GM12878 (cell line): ENCODE data around the gene SYF2. TPM values are rescaled to one million over a fixed set of nuclear protein-coding genes. Genes with fewer than 3 reads are reported as not detected.

Experiments used
- ATAC-seq: fragments of 200-7000 bp; cut with Tn5 transposase; 3 replicates; pipeline ENCODE4 v1.9.1; 2020; ENCODE audit warnings: mild to moderate bottlenecking, moderate library complexity
- BruUV-seq: library from RNA; stranded (reverse); fragments of 400-500 nt; replicated peaks from 2 replicates; lab custom pipeline; 2021; lab: Mats Ljungman, UMichigan
- CTCF ChIA-PET: fragments of 300-600 bp; sonication (Branson Sonifier 250); formaldehyde crosslinking; extraction: SDS; loops from one replicate; lab custom pipeline; 2021; ENCODE audit warnings: inconsistent platforms; lab: Yijun Ruan, JAX
- POLR2A ChIA-PET: fragments of 350-600 bp; formaldehyde crosslinking; extraction: SDS; loops from one replicate; lab custom pipeline; 2021; ENCODE audit warnings: inconsistent platforms; lab: Charles Lee
- RAD21 ChIA-PET: fragments of 300-600 bp; sonication (Branson Sonifier 250); formaldehyde crosslinking; loops from one replicate; lab custom pipeline; 2023; ENCODE audit warnings: antibody characterized with exemption; ENCODE audit not compliant: unreplicated experiment; lab: Charles Lee
- SMC1A ChIA-PET: fragments of 300-600 bp; sonication (Branson Sonifier 250); formaldehyde crosslinking; loops from one replicate; lab custom pipeline; 2023; ENCODE audit not compliant: unreplicated experiment, uncharacterized antibody; lab: Charles Lee
- DNase-seq: peaks from one replicate; pipeline ENCODE4 v3.0.0-alpha.2; 2011; ENCODE audit warnings: low read depth, low spot score
- FAIRE-seq: peaks from 3 replicates; lab custom pipeline; 2011; peaks lifted over from hg19 to GRCh38; lab: Jason Lieb, UNC
- H2AFZ ChIP-seq: 2 replicates; pipeline ENCODE4 v1.6.0; 2011; ENCODE audit warnings: low read depth, low read length, control low read depth; ENCODE audit not compliant: control insufficient read depth
- H3K27ac ChIP-seq: 2 replicates; pipeline ENCODE4 v1.5.1; 2011; ENCODE audit warnings: control low read depth; ENCODE audit not compliant: control insufficient read depth, insufficient read depth
- H3K27me3 ChIP-seq, 2 experiments: replicated peaks in 1 of 2; 2 replicates each; pipeline versions ENCODE4 v1.6.0 to v1.6.1; 2011; ENCODE audit warnings: low read length in 1 of 2; ENCODE audit not compliant: control insufficient read depth in 2 of 2, insufficient read depth in 2 of 2
- H3K36me3 ChIP-seq, 2 experiments: 2 replicates each; pipeline ENCODE4 v1.5.1; 2011; ENCODE audit warnings: low read length in 1 of 2; ENCODE audit not compliant: control insufficient read depth in 2 of 2, insufficient read depth in 2 of 2
- H3K4me1 ChIP-seq: 2 replicates; pipeline ENCODE4 v1.6.1; 2011; ENCODE audit warnings: mild to moderate bottlenecking, low read length, moderate library complexity, mixed read lengths; ENCODE audit not compliant: control insufficient read depth, insufficient read depth
- H3K4me2 ChIP-seq: 2 replicates; pipeline ENCODE4 v1.6.0; 2011; ENCODE audit warnings: control low read depth; ENCODE audit not compliant: control insufficient read depth, insufficient read depth
- H3K4me3 ChIP-seq: fragments of 200-600 bp; sonication (generic); 2 replicates; pipeline ENCODE4 v1.5.1; 2016
- H3K79me2 ChIP-seq: 2 replicates; pipeline ENCODE4 v1.6.0; 2011; ENCODE audit warnings: low read length; ENCODE audit not compliant: control insufficient read depth, insufficient read depth
- H3K9ac ChIP-seq: 2 replicates; pipeline ENCODE4 v1.8.0; 2011; ENCODE audit warnings: low read length, control low read depth, mixed read lengths; ENCODE audit not compliant: control insufficient read depth, insufficient read depth
- H3K9me3 ChIP-seq: replicated peaks from 3 replicates; pipeline ENCODE4 v1.5.1; 2011; ENCODE audit warnings: mild to moderate bottlenecking, low read length; ENCODE audit not compliant: control insufficient read depth, insufficient read depth
- H4K20me1 ChIP-seq: 2 replicates; pipeline ENCODE4 v1.6.0; 2011; ENCODE audit not compliant: control insufficient read depth, insufficient read depth
- CBFB ChIP-seq: IDR thresholded peaks from 2 replicates; pipeline ENCODE4 v1.6.1; 2016; ENCODE audit warnings: antibody characterized with exemption, low read depth
- MTA3 ChIP-seq: IDR thresholded peaks from 2 replicates; pipeline ENCODE4 v1.6.1; 2012; ENCODE audit warnings: low read length, inconsistent platforms, borderline replicate concordance
- NR2C2 ChIP-seq: IDR thresholded peaks from 2 replicates; pipeline ENCODE4 v1.6.1; 2011; ENCODE audit warnings: borderline replicate concordance, low read depth; ENCODE audit not compliant: control insufficient read depth, insufficient read length
- PAX8 ChIP-seq: fragments of 450-650 bp; IDR thresholded peaks from 2 replicates; pipeline ENCODE4 v1.6.1; 2017; ENCODE audit warnings: mild to moderate bottlenecking, moderate library complexity
- RCOR1 ChIP-seq: conservative IDR thresholded peaks from 2 replicates; pipeline ENCODE4 v1.6.1; 2012; ENCODE audit warnings: low read depth, low read length, improper control_type of control experiment
- RELA ChIP-seq: fragments of 450-650 bp; IDR thresholded peaks from 2 replicates; pipeline ENCODE4 v1.8.0; 2014; ENCODE audit warnings: borderline replicate concordance; ENCODE audit not compliant: partially characterized antibody
- SMAD5 ChIP-seq: IDR thresholded peaks from 2 replicates; pipeline ENCODE4 v1.6.1; 2016; ENCODE audit warnings: antibody characterized with exemption, low read depth
- SMC3 ChIP-seq: IDR thresholded peaks from 2 replicates; pipeline ENCODE4 v1.6.1; 2011; ENCODE audit warnings: low read length, improper control_type of control experiment, borderline replicate concordance
- ZZZ3 ChIP-seq: IDR thresholded peaks from 2 replicates; pipeline ENCODE4 v1.6.1; 2011; ENCODE audit warnings: low read depth; ENCODE audit not compliant: control insufficient read depth, insufficient read length
- WGBS: methylation state at CpG from one replicate; pipeline ENCODE4 v1.1.6; 2016; ENCODE audit warnings: low lambda C conversion rate; ENCODE audit not compliant: insufficient replicate concordance, insufficient coverage; ENCODE audit errors: missing lambda C conversion rate; 5-methylcytosine and 5-hydroxymethylcytosine counted together
- in situ Hi-C: fragments of 300-500 bp; cut with MboI; formaldehyde crosslinking; loops from 9 replicates; pipeline ENCODE4 v1.14.3; 2018; ENCODE audit warnings: mixed read lengths
- intact Hi-C: fragments of 100-400 bp; cut with micrococcal nuclease; formaldehyde crosslinking; loops from one replicate; pipeline ENCODE4 v1.14.2; 2022; ENCODE audit not compliant: unreplicated experiment
- polyA plus RNA-seq, 11 experiments: library from polyadenylated mRNA; depleted of rRNA in 4 of 11; unstranded in 6 of 11; stranded (reverse) in 5 of 11; fragments of >200 nt; fragmentation: Nextera tagmentation in 4 of 11; fragmentation: Illumina TruSeq in 1 of 11; extraction: Ambion mirVana in 4 of 11; extraction: Trizol in 1 of 11; gene quantifications; 1 replicate in 1 of 11; 2 replicates in 10 of 11; pipeline versions ENCODE4 v1.2.1 to v1.2.3, GENCODE V29; 2011 to 2016; ENCODE audit warnings: inconsistent platforms in 2 of 11, missing spikeins in 2 of 11, low read depth in 1 of 11
- total RNA-seq, 4 experiments: library from RNA; depleted of rRNA in 3 of 4; stranded (reverse); fragments of >200 nt in 3 of 4; fragmentation: Illumina TruSeq in 1 of 4; extraction: Trizol in 1 of 4; gene quantifications; 2 replicates each; pipeline versions ENCODE4 v1.2.1 to v1.2.3, GENCODE V29; 2013 to 2021

Gene SYF2
- total and polyA plus RNA-seq, 10 of the 15 experiments (the other 5 are each of a cell fraction or from before 2014, with no cell fraction given), result 20.3 to 70.5 (median 35.3) TPM

GRCh38 chr1:25185409-25186160 is 46.7 kb downstream of the SYF2 start:
- Histone ChIP-seq H3K9ac (no peak overlapping the region), H4K20me1 (no peaks in the 10 kb centered on the region), H3K4me3 (no peak overlapping the region), H3K27me3 (no peaks in the 10 kb centered on the region; a peak in 2 of 4 replicates), H3K9me3 (no peaks in the 10 kb centered on the region), H3K79me2 (no peaks in the 10 kb centered on the region), H3K36me3 (no peaks in the 10 kb centered on the region)
- CTCF ChIA-PET, result interaction anchor here (0.5 to 2.6 kb wide), 3 partner anchors 17 to 338 kb away, joined by 3 to 7 read pairs (median 4); no protein-coding TSS in a partner anchor
- no TSS peak for BruUV-seq
- no peak for FAIRE-seq
- SMC1A ChIA-PET, result interaction anchor here (0.6 to 0.7 kb wide), 2 partner anchors 21 to 344 kb away, joined by 3 read pairs; no protein-coding TSS in a partner anchor
- intact Hi-C loops, result no loop called here
- no peak for ATAC-seq
- no peak for DNase-seq
- no peak for TF ChIP-seq RCOR1
- TF ChIP-seq, all 136 proteins: peak for 0
- H2AFZ ChIP-seq, result no peak overlapping the region
- H3K27ac ChIP-seq, result no peak overlapping the region
- in situ Hi-C loops, result no loop called here
- ChIA-PET RAD21 (interaction anchor here (1.3 kb wide), 1 partner anchor 20 kb away, joined by 3 read pairs; no protein-coding TSS in a partner anchor), POLR2A (no interaction called here)
- WGBS, result 44% methylated on average over 9 of the region's 10 CpGs
- H3K4me1 ChIP-seq, result no peaks in the 10 kb centered on the region
- no peak overlapping the region for H3K4me2 ChIP-seq

- WGBS, result 44% methylated on average over 13 of the region's 13 CpGs
- H3K4me2 ChIP-seq, result no peak overlapping the region
- BruUV-seq, result no TSS peak
- in situ Hi-C loops (no loop called here), intact Hi-C loops (no loop called here)
- H2AFZ ChIP-seq, result no peak overlapping the region
- FAIRE-seq (no peak), ATAC-seq (no peak), DNase-seq (no peak)
- no peaks in the 10 kb centered on the region for H3K36me3 ChIP-seq
- H3K4me1 ChIP-seq, result no peaks in the 10 kb centered on the region
- POLR2A ChIA-PET, result no interaction called here
- H3K27ac ChIP-seq, result no peak overlapping the region
- H4K20me1 ChIP-seq, result no peaks in the 10 kb centered on the region
- TF ChIP-seq SMC3, result no peak
- no peak for TF ChIP-seq PAX8
- no peak for TF ChIP-seq RELA
- no peak for TF ChIP-seq NR2C2
- no peak for TF ChIP-seq ZZZ3
- no peak for TF ChIP-seq CBFB
- no peak for TF ChIP-seq MTA3
- no peak for TF ChIP-seq SMAD5
- no peaks in the 10 kb centered on the region; a peak in 2 of 4 replicates for H3K27me3 ChIP-seq
- RAD21 ChIA-PET, result no interaction called here
- no peak overlapping the region for H3K9ac ChIP-seq
- no peaks in the 10 kb centered on the region for H3K9me3 ChIP-seq
- no peak overlapping the region for H3K4me3 ChIP-seq
- H3K79me2 ChIP-seq, result no peaks in the 10 kb centered on the region
- CTCF ChIA-PET, result interaction anchor here (0.6 to 2.6 kb wide), 2 partner anchors 19 to 309 kb away, joined by 3 to 7 read pairs; no protein-coding TSS in a partner anchor
- SMC1A ChIA-PET, result no interaction called here
Observed at GRCh38 chr1:25184001-25184762, 48.1 kb downstream of the SYF2 start.
